ENCODE measurements around the gene FRZB.

DNA sequence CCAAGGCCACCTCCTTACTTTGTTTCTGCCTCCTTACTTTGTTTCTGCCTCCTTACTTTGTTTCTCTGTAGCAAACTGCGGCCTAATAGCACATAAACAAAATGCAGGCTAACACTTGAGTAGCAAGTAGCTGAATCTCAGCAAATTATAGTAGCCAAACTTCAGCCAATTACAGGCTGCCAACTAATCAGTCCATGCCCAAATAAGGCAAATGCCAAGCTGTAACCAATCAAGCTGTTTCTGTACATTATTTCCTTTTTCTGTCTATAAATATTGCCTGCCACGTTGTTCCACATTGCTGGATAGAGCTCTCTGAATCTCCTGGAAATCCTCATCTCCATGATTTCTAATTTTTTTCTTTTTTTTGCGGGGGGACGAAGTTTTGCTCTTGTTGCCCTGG lies 28.7 kb upstream of the FRZB start:
- TF ChIP-seq, protein P1, sequence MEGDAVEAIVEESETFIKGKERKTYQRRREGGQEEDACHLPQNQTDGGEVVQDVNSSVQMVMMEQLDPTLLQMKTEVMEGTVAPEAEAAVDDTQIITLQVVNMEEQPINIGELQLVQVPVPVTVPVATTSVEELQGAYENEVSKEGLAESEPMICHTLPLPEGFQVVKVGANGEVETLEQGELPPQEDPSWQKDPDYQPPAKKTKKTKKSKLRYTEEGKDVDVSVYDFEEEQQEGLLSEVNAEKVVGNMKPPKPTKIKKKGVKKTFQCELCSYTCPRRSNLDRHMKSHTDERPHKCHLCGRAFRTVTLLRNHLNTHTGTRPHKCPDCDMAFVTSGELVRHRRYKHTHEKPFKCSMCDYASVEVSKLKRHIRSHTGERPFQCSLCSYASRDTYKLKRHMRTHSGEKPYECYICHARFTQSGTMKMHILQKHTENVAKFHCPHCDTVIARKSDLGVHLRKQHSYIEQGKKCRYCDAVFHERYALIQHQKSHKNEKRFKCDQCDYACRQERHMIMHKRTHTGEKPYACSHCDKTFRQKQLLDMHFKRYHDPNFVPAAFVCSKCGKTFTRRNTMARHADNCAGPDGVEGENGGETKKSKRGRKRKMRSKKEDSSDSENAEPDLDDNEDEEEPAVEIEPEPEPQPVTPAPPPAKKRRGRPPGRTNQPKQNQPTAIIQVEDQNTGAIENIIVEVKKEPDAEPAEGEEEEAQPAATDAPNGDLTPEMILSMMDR (IDR thresholded peaks at IDR 0.05): no peak
- no peak for TF ChIP-seq POLR2A (IDR thresholded peaks at IDR 0.05)
